CD4-positive, alpha-beta T cell treated with Interleukin-4 for 4 hours (primary cell): ENCODE data around the gene ACAP3.

Source experiments
- DNase-seq: peaks from one replicate; pipeline ENCODE4 v3.0.0-alpha.2; 2020

Gene ACAP3

GRCh38 chr1:1313500-1314236 lies 5.9 kb upstream of the ACAP3 start:
- no peak for DNase-seq

GRCh38 chr1:1312450-1313314 lies 5.0 kb upstream of the ACAP3 start:
- DNase-seq = no peak

GRCh38 chr1:1311107-1312104 lies 3.7 kb upstream of the ACAP3 start:
- no peak for DNase-seq

GRCh38 chr1:1310476-1311053 lies 2.8 kb upstream of the ACAP3 start:
- DNase-seq = no peak

- no peak for DNase-seq
These were observed 2.3 kb upstream of the ACAP3 start for GRCh38 chr1:1310109-1310385.

- no peak for DNase-seq
These were observed 1.8 kb upstream of the ACAP3 start for GRCh38 chr1:1309251-1310108.

GRCh38 chr1:1308756-1309250 lies 1.1 kb upstream of the ACAP3 start:
- DNase-seq = no peak

GRCh38 chr1:1307261-1307922 lies 338 bp downstream of the ACAP3 start:
- DNase-seq = no peak

GRCh38 chr1:1306661-1307260 lies 969 bp downstream of the ACAP3 start:
- no peak for DNase-seq

GRCh38 chr1:1306070-1306660 lies 1.6 kb downstream of the ACAP3 start:
- DNase-seq = no peak

- peak; percentile 73 for DNase-seq
These were observed 2.2 kb downstream of the ACAP3 start for GRCh38 chr1:1305300-1306069.

GRCh38 chr1:1304331-1305299 lies 3.1 kb downstream of the ACAP3 start:
- no peak for DNase-seq

- DNase-seq = no peak
These were observed 4.0 kb downstream of the ACAP3 start for GRCh38 chr1:1303736-1304135.

GRCh38 chr1:1302951-1303509 lies 4.7 kb downstream of the ACAP3 start:
- DNase-seq = no peak

GRCh38 chr1:1302006-1302430 lies 5.7 kb downstream of the ACAP3 start:
- DNase-seq = no peak

- DNase-seq = no peak
These were observed 7.4 kb downstream of the ACAP3 start for GRCh38 chr1:1300352-1300739.

- DNase-seq = peak; percentile 14
These were observed 7.9 kb downstream of the ACAP3 start for GRCh38 chr1:1299686-1300351.
